Upper lobe of left lung (tissue), 6 donors: ENCODE results near the gene SERTAD2. TPM values are rescaled to one million over a fixed set of nuclear protein-coding genes. Genes with fewer than 3 reads are reported as not detected.

Experiments
- ATAC-seq, 2 donors: fragments of 200-7000 bp; cut with Tn5 transposase; one replicate each; pipeline ENCODE4 v1.9.1; 2022; ENCODE audit warnings: mild to moderate bottlenecking in 2 of 2, moderate library complexity in 2 of 2; ENCODE audit not compliant: low FRiP score in 2 of 2
- DNase-seq, 2 donors: peaks; one replicate each; pipeline ENCODE4 v3.0.0-alpha.2; 2019 to 2020
- H3K27ac ChIP-seq, 4 donors: fragments of 200-600 bp; sonication (generic); one replicate each; pipeline ENCODE4 v1.5.1; 2016 to 2019
- H3K27me3 ChIP-seq, 4 donors: fragments of 200-600 bp; sonication (generic); one replicate each; pipeline ENCODE4 v1.5.1; 2017 to 2019
- H3K36me3 ChIP-seq, 4 donors: fragments of 200-600 bp; sonication (generic); one replicate each; pipeline ENCODE4 v1.5.1; 2016 to 2019
- H3K4me1 ChIP-seq, 4 donors: fragments of 200-600 bp; sonication (generic); one replicate each; pipeline ENCODE4 v1.5.1; 2018 to 2019
- H3K4me3 ChIP-seq, 4 donors: fragments of 200-600 bp; sonication (generic); one replicate each; pipeline ENCODE4 v1.5.1; 2017 to 2019; ENCODE audit warnings: mild to moderate bottlenecking in 2 of 4, moderate library complexity in 1 of 4
- H3K9me3 ChIP-seq, 4 donors: fragments of 200-600 bp; sonication (generic); one replicate each; pipeline ENCODE4 v1.5.1; 2018 to 2019
- EP300 ChIP-seq, 4 donors: sonication (generic); formaldehyde crosslinking; IDR thresholded peaks; one replicate each; pipeline ENCODE4 v1.5.1; 2017; ENCODE audit warnings: antibody characterized with exemption in 4 of 4, control low read depth in 2 of 4
- POLR2A ChIP-seq, 4 donors: fragments of 450-650 bp; IDR thresholded peaks; one replicate each; pipeline ENCODE4 v1.5.1; 2016 to 2017; ENCODE audit warnings: antibody characterized with exemption in 4 of 4, mild to moderate bottlenecking in 2 of 4
- POLR2AphosphoS5 ChIP-seq, 2 donors: sonication (generic); formaldehyde crosslinking; IDR thresholded peaks; one replicate each; pipeline ENCODE4 v1.5.1; 2017; ENCODE audit warnings: antibody characterized with exemption in 2 of 2
- WGBS, 2 donors: methylation state at CpG; one replicate each; pipeline ENCODE4 v1.1.5; 2017 to 2018; 5-methylcytosine and 5-hydroxymethylcytosine counted together
- total RNA-seq, 6 donors: library from RNA; depleted of rRNA in 4 of 6; stranded (reverse); fragments of >200 nt in 4 of 6; gene quantifications; one replicate each; pipeline versions ENCODE4 v1.1.0 to v1.2.1, GENCODE V29; 2016 to 2021
- TF ChIP-seq, protein P1 (sequence below), 6 experiments: fragments of 450-650 bp in 4 of 6; fragments of 200-600 bp in 2 of 6; sonication (generic) in 2 of 6; IDR thresholded peaks; one replicate each; pipeline ENCODE4 v1.5.1; 2016 to 2019; ENCODE audit warnings: antibody characterized with exemption in 6 of 6
- donor health status: DM: no; HTN: no; CAD: no; lungs with moderate emphysema.
- donor health status: DM: no; HTN: yes; CAD: no; lungs with severe emphysema.

SERTAD2 gene
- total RNA-seq, 6 donors from 2014 or later, result 10.4 to 43.0 (median 20.0) TPM

DNA sequence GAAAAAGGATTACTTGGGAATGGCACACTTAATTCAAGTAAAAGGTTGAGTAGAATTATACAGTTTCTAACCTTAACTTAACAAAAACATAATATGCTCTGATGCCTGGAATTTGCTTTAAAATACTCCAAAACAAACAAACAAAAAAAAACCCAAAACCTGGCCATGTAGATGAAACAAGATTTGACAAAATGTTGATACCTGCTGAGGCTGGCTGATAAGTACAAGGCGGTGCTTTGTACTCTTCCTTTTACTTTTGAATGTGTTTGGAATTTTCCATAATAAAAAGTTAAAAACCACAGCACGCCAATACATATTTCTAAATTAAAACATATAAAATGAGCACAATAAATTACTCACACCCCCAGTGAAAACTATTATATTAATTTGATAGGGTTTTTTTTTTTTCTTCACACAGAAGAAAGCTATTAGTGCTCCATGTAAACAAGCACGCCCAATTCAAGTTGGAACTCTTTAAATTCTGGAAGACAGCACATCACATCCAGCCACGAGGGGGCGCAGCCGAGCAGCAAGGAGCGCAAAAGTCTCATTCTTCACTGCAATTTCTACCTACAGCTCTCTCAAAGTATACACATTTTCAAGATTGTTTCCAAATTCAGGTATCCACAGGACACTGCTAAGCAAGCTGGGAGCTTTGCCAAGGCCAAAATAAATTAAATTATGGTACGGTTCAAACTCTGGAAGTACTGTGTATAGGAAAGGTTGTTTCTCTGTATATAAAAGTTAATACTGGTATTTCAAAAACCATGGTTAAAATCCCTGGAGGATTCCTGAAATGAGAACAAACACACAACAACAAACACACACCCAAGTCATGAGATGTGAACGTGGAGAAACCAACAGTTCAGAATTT is 7.5 kb downstream of the SERTAD2 start:
- Histone ChIP-seq H3K9me3 (no peaks in the 10 kb centered on the region), H3K27me3 (no peaks in the 10 kb centered on the region), H3K4me1 (peaks cover 32 to 59% (median 45%) of the 10 kb centered on the region in 4 donors), H3K4me3 (no peak overlapping the region), H3K36me3 (no peaks in the 10 kb centered on the region), H3K27ac (peak overlapping the region in 2 of 4 donors; percentile 86 to 87)
- WGBS, 2 donors, result 12 to 14% methylated on average over 9 of the region's 9 CpGs
- TF ChIP-seq, protein P1, sequence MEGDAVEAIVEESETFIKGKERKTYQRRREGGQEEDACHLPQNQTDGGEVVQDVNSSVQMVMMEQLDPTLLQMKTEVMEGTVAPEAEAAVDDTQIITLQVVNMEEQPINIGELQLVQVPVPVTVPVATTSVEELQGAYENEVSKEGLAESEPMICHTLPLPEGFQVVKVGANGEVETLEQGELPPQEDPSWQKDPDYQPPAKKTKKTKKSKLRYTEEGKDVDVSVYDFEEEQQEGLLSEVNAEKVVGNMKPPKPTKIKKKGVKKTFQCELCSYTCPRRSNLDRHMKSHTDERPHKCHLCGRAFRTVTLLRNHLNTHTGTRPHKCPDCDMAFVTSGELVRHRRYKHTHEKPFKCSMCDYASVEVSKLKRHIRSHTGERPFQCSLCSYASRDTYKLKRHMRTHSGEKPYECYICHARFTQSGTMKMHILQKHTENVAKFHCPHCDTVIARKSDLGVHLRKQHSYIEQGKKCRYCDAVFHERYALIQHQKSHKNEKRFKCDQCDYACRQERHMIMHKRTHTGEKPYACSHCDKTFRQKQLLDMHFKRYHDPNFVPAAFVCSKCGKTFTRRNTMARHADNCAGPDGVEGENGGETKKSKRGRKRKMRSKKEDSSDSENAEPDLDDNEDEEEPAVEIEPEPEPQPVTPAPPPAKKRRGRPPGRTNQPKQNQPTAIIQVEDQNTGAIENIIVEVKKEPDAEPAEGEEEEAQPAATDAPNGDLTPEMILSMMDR (IDR thresholded peaks at IDR 0.05), result peak; percentile 65 to 88 (median 80)
- no peak for TF ChIP-seq POLR2A (IDR thresholded peaks at IDR 0.05)
- ATAC-seq (peak in 1 of 2 donors; percentile 58), DNase-seq (peak; percentile 92)

- ATAC-seq (peak; percentile 90 to 96), DNase-seq (peak; percentile 88 to 89)
- no peaks in the 10 kb centered on the region for H3K9me3 ChIP-seq
- no peaks in the 10 kb centered on the region for H3K27me3 ChIP-seq
- H3K4me1 ChIP-seq, result peaks cover 37 to 54% (median 50%) of the 10 kb centered on the region in 4 donors
- peak overlapping the region; percentile 81 to 91 (median 86) for H3K27ac ChIP-seq
- H3K4me3 ChIP-seq, result peak overlapping the region in 3 of 4 donors; percentile 37 to 47 (median 40)
- TF ChIP-seq EP300 (IDR thresholded peaks at IDR 0.05) (no peak), POLR2A (IDR thresholded peaks at IDR 0.05) (peak in 3 of 4 donors; percentile 68 to 77 (median 72)), POLR2AphosphoS5 (IDR thresholded peaks at IDR 0.05) (peak; percentile 82 to 91)
- TF ChIP-seq, protein P1 (IDR thresholded peaks at IDR 0.05), result no peak
- no peaks in the 10 kb centered on the region for H3K36me3 ChIP-seq
- WGBS, 2 donors, result 6 to 11% methylated on average over 30 to 31 of the region's 31 CpGs
Measured at GRCh38 chr2:64644458-64645382, 9.0 kb downstream of the SERTAD2 start.

DNA sequence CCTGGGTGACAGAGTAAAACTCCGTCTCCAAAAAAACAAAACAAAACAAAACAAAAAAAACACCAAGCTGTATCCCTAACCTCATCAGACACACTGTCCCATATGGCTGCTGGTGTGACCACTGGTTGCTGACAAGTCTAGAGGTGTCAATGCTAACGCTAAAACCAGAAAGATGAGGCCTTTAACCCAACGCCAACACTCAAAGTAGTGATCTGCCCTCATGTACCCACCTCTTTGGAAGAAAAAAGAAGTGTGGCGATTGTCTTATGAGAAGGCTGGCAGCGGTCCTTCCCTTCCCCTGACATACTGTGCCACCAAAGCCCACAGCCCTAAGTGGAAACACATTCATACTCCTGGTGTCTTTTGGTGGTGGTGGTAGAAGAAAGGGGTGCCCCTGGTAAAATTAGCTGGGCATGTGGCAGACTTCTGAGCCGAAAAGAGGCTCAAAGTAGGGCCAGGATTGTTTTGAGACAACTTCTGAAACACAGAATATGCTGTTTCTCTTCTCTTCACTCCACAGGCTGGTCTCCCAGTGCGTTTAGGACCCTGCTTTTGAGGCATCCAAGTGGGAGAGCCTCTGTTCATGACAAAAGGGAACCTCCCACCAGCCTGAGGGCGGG is 9.8 kb downstream of the SERTAD2 start:
- Histone ChIP-seq H3K27me3 (no peaks in the 10 kb centered on the region), H3K4me3 (peak overlapping the region in 3 of 4 donors; percentile 37 to 47 (median 40)), H3K9me3 (no peaks in the 10 kb centered on the region), H3K4me1 (peaks cover 34 to 50% (median 46%) of the 10 kb centered on the region in 4 donors), H3K27ac (peak overlapping the region; percentile 81 to 91 (median 86)), H3K36me3 (no peaks in the 10 kb centered on the region)
- TF ChIP-seq, protein P1 (IDR thresholded peaks at IDR 0.05), result no peak
- TF ChIP-seq POLR2A (IDR thresholded peaks at IDR 0.05) (no peak), EP300 (IDR thresholded peaks at IDR 0.05) (no peak), POLR2AphosphoS5 (IDR thresholded peaks at IDR 0.05) (no peak)
- no peak for DNase-seq
- WGBS, 2 donors, result 60 to 61% methylated on average over 8 of the region's 8 CpGs
- no peak for ATAC-seq

GRCh38 chr2:64641599-64641998 is 12.1 kb downstream of the SERTAD2 start:
- Histone ChIP-seq H3K4me3 (no peak overlapping the region), H3K9me3 (no peaks in the 10 kb centered on the region), H3K27ac (no peak overlapping the region), H3K4me1 (peaks cover 44 to 61% (median 51%) of the 10 kb centered on the region in 4 donors), H3K27me3 (no peaks in the 10 kb centered on the region), H3K36me3 (no peaks in the 10 kb centered on the region)
- no peak for DNase-seq
- TF ChIP-seq POLR2A (IDR thresholded peaks at IDR 0.05), result no peak
- TF ChIP-seq, protein P1 (IDR thresholded peaks at IDR 0.05), result no peak
- no peak for TF ChIP-seq EP300 (IDR thresholded peaks at IDR 0.05)
- TF ChIP-seq POLR2AphosphoS5 (IDR thresholded peaks at IDR 0.05), result no peak
- ATAC-seq, result no peak
- 81 to 89% methylated on average over 10 of the region's 10 CpGs for WGBS, 2 donors
